Activated CD8-positive, alpha-beta memory T cell treated with anti-CD3 and anti-CD28 coated beads, Interleukin-2, amount 50 U/mL, for 1 hour (primary cell): ENCODE measurements around the gene FANCC.

ENCODE experiments used
- DNase-seq: peaks from one replicate; pipeline ENCODE4 v3.0.0-alpha.2; 2020; ENCODE audit errors: extremely low read depth

The FANCC gene

DNA sequence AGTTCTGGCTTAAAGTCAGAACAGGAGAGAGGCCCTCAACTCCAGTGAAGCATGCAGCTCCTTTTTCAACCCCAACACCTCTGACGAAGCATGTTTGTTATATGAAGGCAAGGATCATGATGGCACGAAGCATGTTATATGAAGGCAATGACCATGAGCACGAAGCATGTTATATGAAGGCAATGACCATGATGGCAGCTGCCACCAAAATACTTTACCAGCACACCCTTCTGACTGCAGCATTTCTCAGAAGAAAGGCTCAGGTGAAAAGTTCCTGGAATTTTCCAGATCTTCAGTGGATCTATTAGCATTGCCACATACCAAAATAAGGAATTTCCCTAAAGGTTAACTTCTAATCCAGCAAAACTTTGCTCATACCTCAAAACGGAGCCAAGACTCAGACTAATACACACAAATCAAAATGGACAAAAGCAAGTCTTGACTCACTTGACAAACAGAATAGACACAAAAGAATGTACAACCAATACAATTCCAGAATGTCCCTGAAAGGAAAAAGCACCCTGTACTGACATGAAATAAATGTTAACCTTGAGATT lies 217.4 kb downstream of the FANCC start:
- no peak for DNase-seq

DNA sequence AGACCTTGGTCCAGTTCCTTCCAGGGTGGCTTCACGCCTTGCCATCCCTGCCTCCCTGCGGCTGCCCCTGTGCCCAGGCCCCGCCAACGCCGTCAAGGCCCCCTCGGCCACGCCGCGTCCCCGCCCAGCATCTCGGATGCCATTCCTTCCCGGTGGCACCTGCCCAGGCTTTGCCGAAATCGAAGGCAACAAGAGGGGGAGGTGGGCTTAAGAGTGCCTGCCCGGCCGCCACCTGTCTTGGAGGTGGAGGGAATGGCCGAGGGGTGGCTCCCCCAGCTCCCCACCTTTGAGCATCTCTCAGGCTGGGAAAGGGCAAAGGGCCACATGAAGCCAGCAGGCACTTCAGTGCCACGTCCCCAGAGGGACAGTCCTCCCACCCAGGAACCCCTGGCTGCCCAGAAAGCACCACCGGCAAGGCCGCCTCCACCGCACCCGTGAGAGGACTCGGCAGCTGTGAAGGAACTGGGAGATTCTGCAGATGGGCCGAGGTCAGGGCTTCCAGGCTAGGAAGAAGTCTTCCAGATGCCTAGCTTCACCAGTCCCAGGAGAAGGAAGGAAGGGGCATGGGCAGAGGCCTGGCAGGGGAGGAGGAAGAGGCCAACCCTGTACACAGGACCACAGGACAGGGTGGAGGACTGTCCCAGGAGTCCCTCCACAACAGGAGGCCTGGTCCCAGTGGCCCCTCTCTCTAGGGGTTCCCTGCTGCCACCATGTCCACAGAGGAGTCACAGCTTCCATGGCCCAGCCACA lies 218.0 kb downstream of the FANCC start:
- DNase-seq, result no peak

DNA sequence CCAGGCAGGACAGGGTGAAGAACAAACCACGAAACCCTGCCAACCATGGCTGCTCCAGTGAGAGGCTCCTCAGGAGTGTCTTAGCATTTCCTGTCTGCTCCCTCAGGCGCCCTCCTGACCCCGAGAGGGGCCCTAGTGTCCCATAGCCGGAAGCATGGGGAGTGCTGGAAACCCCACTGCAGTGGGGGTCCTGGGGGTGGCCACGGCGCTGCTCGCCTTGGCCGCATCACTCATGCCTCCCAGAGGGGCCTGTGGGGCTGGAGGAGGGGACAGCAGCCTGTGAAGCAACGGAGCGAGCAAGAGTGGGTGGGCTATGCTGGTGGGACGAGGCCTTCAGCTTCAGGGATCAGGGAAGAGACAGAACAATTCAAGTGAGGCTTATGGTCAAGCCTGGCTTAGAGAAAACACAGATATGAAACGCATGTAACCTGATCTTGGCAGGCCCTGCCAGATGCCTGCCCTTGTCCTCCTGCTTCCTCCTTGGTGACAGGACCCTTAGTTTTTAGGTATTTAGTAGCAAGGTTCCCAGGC lies 219.1 kb downstream of the FANCC start:
- no peak for DNase-seq

DNA sequence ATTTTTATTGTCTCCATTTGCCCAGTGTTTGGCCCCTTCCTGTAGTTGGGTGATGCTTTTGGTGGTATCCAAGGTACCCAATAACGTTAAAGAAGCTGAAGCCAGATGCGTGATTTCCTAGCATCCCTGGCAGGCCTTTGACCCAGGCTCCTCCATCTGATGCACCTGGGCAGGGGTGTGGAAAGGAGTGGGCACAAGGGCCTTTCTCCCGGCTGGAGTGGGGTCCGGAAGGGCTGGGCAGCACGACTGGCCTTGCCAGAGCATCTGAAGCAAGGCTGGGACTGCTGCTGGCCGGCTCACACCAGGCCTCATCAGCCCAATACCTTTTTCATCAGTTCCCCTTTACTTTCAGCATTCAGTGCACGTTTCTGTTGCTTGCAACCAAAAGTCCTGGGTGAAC lies 220.2 kb downstream of the FANCC start:
- DNase-seq, result no peak

DNA sequence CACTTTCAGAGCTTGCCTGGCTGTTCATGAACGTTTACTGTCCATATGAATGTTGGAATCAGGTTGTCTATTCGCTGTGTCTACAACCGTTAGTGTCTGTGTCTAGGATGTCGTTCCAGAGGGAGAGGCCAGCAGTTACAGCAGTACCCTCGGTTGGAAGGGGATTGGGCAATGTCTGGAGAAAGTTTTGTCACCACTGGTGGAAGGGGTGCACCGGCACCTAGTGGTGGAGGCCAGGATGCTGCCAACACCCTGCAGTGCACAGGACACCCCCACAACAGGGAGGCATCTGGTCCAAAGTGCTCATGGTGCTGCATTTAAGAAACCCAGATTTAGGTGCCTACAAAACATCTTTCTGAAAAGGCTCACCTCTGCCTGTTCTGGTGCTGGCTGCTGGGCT lies 220.7 kb downstream of the FANCC start:
- no peak for DNase-seq

DNA sequence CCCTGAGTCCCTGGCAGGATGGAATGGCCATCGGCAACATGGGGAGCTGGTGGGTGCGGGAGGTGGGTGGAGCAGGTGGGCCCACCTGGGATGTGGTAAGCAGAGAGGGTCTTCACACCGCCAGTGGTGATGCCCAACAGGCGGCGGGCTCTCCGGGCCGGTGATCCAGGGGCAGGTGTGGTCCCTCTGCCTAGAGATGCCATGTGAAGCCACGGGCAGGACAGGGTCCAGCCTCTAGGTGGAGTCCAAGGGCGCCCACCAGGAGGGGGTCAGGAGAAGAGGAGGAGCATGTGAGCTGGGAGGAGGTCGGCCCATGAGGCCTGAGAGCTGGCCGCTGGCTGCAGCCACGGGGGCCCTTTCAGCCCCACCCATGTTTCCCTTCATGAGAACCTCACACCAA lies 221.1 kb downstream of the FANCC start:
- DNase-seq, result no peak

DNA sequence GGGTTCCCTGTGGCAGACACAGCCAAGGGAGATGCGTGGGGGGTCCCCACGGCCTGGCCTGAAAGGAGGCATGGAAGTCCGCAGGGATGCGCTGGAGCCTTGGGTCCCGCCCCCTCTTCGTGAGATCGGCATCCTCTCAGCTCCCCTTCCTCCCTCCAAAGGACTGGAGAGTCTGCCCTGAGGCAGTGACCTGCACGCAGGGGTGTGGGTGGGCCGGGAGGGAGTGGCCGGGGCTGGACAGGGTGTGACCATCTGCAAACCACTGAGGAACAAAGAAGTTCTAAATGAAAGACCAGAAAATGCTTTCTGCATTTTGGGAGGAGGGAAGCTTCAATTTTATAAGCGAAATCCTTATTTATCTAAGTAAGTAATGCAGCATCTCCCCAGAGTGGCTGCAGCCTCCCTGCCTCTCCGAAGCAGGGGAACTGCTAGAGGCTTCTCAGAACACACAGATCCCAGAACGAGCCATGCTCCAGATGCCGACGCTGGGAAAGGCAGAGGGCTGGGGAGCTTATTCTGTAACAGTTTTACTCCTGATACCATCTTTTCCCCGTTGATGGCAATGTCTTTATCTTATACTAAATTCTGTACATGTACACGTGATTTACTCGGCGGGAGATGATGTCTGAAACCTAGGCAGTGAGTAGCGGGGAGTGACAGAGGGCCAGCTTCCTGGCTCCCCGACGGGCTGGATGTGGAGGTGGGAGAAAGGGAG lies 221.7 kb downstream of the FANCC start:
- no peak for DNase-seq

DNA sequence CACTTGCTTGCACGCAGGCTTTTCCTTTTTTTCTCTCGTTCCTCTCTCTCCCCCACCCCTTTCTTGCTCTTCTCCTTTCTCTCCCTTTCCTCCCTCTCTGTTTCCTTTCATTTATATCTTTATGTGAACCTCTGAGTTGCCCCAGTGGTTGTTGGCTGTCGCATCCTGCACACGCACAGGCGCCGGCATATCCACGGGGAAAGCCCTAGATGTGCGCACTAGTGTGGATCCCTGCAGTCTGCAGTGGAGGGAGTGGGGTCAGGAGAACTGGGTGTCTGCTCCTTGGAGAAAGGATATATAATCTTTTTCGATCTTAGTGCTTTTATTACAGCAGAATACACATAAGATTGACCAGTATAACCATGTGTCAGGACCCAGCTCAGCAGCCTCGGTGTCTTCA lies 223.5 kb downstream of the FANCC start:
- DNase-seq, result no peak

DNA sequence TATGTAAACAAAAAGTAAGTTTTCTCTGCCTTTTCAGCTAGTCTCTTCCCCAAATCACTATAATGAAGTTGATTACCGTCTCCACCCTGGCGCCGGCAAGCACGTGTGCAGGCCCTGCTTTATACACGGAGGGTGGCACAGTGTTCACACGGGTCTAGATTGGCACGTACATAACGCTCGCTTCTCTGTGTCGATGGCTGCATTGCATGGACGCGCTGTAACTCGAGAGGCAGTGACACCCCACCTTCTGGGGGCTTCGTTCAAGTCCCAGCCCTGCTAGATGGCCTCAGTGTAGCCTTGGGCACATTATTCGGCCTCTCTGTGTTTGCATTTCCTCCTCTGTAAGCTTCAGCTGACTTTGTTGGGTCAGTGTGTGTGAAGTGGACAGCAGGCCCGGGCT lies 223.9 kb downstream of the FANCC start:
- no peak for DNase-seq

DNA sequence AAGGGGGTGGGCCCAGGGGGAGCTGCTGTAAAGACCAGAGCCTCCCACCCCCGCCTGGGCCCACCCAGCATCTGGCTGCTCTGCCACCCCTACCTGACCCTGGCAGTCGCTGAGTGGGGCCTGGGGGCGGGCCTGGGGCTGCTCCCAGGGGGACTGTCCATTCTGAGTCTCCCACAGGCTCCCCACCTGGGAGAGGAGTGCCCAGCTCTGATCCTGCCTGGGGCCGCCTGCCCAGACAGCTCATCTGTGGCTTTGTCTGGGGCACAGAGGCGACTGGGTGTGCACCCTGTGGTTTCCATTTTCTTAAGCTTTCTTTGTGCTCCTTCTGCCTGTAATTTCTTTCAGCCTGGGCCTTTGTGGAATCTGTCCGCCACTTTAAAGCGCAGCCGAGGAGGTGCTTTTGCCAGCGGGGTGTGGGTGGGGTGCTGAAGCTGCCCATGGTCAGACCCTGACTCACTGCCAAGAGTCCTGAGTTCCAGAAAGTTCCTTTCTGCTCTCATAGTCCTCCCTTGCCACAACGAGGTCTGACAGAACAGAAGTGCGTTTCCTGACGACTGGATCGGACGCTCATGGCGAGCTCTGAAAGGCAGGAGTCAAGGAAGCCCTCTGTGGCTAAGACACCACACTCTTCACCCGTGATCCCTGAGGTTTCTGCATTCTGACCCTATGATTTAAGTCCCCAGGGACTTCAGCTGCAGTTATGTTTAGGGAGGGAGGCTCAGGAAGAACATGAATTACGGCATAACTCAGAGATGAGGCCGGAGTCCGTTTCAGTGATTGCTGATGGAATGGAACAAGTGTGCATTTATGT lies 225.0 kb downstream of the FANCC start:
- DNase-seq, result no peak

DNA sequence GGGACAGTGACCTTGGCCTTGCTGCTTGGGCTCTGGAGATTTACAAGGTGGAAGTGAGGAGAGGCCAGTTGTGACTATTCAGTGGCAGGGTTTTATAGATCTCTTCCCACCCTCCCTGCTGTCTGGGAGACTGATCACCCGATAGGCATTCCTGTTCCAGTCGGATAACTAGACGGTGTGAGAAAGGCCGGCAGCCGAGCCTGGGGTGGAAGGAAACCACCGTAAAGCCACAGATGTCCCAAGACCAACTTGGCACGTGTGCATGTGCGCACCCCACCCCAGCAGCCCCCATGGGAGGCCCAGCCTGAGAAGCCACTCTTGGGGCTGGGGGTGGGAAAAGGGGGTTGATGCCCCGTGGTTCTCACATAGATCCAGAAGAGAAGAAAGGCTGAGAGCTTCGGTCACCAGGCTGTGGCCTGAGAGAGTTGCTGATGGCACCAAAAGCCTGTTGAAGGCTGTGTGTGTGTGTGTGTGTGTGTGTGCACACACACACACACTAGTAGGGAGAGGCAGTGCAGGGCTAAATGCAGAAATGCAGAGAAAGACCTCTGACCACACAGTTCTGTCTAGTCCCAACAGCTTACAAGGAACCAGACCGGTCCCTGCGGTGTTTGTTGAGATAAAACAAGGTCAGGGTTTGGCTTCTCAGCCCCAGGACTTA lies 225.8 kb downstream of the FANCC start:
- no peak for DNase-seq

DNA sequence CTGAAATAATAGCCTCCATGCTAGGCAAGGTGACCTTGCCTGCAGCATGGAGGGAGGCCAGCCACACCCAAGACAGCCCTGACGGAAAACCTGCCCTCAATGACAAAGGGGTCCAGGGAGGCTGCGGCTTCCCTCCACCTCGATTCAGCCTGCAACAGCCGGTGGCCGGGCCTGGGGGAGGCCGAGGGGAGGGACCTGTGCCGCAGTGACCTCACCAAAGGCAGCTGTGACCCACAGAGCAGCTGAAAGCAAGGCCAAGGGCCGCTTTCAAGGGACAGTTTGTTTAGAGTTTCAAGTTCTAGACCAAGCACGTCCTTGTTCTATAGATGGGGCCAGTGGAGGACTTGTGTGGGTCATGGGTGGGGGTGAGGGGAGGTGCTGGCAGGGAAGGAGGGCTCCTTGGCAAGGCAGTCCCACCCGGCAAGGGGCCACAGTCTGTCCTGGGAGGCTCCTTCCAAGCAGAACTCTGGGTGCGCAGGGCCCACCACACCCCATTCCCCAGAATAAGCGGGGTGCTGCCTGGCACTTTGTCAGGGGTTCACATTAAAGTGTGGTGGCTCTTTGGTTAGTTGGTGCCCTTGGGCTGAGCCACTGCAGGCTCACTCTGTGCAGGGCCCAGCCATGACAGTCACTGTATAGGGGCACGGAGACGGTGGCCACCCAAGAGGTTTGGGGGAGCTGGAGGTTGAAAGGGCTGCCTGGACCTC lies 226.5 kb downstream of the FANCC start:
- DNase-seq, result no peak

DNA sequence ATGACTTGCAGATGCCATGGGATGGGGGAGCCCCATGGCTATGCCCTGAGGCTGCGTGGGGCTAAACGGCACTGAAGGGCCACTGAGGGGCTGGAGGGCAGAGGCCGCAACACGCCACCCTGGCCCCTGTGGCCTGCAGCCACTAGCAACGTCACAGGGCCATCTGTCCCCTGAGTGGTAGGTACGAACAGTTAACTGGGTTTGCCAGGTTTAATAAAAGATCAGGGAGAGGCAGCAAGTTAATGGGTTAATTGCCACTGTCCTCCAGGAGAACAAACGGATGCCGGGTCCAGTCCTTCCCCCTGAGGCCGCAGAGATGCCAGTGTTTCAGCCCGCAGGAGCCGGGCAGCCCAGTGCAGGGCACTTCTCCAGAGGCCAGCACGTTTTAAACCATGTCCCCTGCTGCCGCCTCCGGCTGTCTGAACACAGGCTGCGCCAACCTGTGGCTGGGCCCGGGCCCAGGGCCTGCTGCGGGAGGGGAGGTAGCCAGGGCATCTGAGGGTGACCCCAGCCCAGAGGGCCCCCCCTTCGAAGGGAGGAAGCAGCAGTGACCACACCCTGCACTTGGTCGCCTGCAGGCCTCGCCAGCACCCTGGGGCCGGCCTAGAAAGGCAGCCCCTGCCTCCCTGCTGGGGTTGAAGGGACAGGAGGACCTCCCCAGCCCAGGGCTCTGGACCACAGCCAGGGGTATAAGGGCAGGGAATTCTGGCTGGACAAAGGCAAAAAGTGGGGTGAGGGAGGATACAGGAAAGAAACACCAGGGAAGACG lies 227.3 kb downstream of the FANCC start:
- DNase-seq, result no peak

DNA sequence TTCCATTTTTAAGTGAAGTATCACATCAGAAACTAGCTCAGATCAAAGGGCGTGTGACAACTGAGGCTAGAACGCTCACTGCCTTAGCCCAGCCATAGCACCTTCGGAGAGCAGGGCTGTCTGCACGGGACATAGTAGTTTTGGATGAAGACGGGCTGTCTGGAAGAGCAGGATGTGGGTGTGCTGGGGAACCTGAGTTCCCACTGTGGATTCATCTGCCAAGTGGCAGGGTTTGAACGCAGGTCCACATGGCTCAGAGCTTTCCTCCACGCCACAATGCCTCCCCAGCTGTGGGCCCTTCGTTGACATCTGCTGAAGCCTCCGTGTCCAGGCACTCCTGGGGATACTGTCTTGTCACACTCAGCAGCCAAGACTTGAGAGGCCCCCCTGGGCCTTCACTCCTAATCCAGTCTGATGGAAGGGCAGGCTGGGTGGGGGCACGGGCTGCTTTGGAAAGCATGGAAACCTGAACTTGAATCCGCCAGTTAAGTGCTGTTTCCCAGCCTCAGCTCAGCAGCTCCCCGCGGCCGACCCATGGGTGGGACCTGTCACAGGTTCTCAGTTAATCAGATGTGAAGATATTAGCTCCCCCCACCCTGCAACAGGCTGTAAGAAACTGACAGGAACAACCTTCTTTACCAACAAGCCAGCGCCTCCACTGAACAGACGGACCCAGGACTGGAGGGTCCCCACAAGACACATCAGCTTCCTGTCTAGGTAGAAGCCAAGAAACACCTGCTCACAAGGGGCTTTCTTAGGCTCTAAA lies 228.1 kb downstream of the FANCC start:
- DNase-seq, result no peak

DNA sequence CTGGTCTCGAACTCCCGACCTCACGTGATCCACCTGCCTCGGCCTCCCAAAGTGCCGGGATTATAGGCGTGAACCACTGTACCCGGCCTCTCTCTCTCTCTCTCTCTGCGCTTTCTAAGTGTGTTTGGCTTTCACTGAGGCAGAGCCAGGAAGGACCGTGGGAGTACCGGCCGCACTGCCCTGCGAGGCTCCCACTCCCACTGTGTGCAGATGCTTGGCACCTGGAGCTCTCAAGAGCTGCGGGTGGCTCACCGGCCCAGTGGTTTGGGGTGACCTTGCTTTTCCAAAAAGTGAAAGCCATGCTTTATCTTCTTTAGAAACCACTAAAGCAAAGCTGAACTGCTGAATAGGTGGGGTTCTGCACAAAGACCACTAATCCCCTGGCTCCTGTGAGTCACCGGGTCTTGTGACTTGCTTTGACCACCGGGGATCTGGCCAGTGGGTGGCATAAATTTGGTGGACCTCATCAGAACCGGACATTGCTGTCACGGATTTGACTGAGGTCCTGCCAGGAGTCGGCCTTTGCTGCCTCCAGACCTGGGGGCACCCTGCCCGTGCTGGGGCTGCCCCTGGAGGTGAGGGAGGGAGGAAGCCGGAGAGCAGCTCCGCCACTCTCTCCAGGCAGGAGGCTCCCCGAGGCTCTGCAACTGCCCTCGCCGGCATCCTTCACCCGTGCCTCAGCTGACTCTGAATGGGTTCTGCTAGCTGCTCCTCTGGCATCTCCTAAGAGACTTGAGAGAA lies 228.9 kb downstream of the FANCC start:
- DNase-seq, result no peak

DNA sequence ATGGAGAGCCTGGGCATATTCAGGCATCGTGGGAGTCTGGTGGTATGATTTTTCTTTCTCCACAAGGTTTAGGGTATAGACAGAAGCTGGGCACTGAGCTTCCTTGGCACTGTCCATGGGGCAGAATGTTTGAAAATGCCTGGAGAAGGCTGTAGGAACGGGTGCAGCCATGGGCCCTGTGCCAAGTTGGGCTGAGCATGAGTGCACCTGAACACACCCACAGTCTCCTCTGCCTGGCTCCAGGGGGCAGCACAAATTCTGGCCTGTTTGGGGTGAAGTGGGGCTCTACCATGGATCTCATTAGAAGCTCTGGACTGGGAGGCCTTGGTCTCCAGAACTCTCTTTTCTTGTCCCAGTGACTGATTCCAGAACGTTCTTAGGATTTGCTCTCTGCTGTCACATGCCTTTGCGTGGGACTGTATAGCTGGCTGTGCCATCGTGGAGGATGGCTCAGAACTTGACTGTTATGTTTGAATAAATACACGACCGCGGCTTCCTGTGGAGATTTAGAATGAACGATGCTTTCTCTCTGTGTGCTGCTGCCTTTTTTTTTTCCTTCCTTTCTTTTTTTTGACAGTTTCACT lies 229.8 kb downstream of the FANCC start:
- DNase-seq, result no peak

DNA sequence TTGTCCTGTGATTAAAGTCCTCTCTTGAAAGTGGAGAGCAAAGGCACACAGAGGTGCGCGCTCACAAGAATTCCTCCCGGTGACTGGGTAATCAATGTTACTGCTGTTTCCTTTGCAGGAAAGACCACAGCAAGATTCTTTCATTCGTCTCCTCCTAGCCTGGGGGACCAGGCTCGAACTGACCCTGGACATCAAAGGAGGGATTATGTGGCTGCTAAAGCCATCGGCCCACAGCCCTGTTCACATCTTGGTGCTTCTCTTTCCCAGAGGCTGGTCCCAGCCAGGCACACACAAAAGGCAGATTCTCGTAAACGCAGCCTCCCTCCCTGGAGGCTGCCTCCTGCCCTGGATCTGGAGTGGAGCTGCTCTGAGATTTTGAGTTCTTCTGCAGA lies 230.9 kb downstream of the FANCC start:
- no peak for DNase-seq

DNA sequence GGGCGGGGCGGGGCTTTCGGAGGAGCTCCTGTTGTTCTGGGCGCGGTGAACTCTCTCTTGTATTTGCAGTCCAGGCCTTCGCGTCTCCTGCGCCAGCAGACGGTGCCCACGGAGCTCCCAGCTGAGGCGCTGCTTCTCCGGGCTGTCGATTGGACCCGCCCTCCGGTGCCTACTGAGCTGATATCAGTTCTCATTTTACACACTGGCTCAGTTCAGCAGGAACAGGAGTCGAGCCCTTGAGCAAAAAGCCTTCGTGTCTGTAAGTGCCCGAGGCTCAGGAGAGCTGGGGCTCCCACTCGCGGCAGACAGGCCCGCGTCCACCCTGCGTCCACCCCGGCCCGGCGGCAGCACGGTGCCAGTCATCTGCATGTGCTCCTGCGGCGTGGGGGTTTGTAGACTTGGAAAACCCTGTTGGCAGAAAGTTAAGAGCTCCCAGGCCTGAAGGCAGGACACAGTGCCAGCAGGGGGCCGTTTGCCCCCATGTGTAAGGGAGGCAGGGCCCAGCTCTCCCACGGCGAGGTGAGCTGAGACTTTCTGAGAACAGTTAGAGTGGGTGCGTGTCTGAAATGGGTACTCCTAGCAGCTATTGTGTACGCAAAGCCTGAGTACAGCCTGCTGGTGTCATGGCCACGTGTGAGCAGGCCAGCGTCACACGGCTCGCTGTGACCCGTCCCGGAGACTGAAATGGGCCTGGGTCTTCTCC lies 231.5 kb downstream of the FANCC start:
- no peak for DNase-seq
